Endothelial cell of umbilical vein (primary cell): ENCODE results near the gene RYR3. TPM values are rescaled to one million over a fixed set of nuclear protein-coding genes. Genes with fewer than 3 reads are reported as not detected.

ENCODE experiments used
- BruUV-seq: library from RNA; stranded (reverse); fragments of 400-500 nt; replicated peaks from 2 replicates; lab custom pipeline; 2021; lab: Mats Ljungman, UMichigan
- CTCF ChIA-PET: fragments of 300-600, 350-600 bp; sonication (Branson Sonifier 250); formaldehyde crosslinking; loops from one replicate; lab custom pipeline; 2021; ENCODE audit warnings: antibody characterized with exemption, inconsistent platforms; lab: Charles Lee
- POLR2A ChIA-PET: fragments of 300-600, 350-600 bp; sonication (Branson Sonifier 250); formaldehyde crosslinking; loops from one replicate; lab custom pipeline; 2021; ENCODE audit warnings: antibody characterized with exemption, inconsistent platforms; lab: Charles Lee
- DNase-seq: peaks from one replicate; pipeline ENCODE4 v3.0.0-alpha.2; 2011; ENCODE audit warnings: low read depth, low spot score
- FAIRE-seq: peaks from 2 replicates; lab custom pipeline; 2011; peaks lifted over from hg19 to GRCh38; lab: Jason Lieb, UNC
- H2AFZ ChIP-seq: 2 replicates; pipeline ENCODE4 v1.6.0; 2012; ENCODE audit warnings: low read depth, low read length, control low read depth, inconsistent platforms
- H3K27ac ChIP-seq: 2 replicates; pipeline ENCODE4 v1.5.1; 2011; ENCODE audit warnings: low read depth, mild to moderate bottlenecking, control low read depth, low read length, moderate library complexity; ENCODE audit not compliant: insufficient read depth
- H3K27me3 ChIP-seq, 2 experiments: 2 replicates each; pipeline versions ENCODE4 v1.6.0 to v1.6.1; 2011; ENCODE audit warnings: low read length in 2 of 2, mixed read lengths in 1 of 2; ENCODE audit not compliant: control insufficient read depth in 2 of 2, insufficient read depth in 2 of 2
- H3K36me3 ChIP-seq, 2 experiments: 2 replicates in 1 of 2; 3 replicates in 1 of 2; pipeline ENCODE4 v1.5.1; 2011; ENCODE audit warnings: low read length in 2 of 2, mild to moderate bottlenecking in 1 of 2, moderate library complexity in 1 of 2; ENCODE audit not compliant: control insufficient read depth in 2 of 2, insufficient read depth in 2 of 2; ENCODE audit errors: extremely low read depth in 1 of 2
- H3K4me1 ChIP-seq: 3 replicates; pipeline ENCODE4 v1.5.1; 2011; ENCODE audit warnings: mild to moderate bottlenecking, low read length; ENCODE audit not compliant: control insufficient read depth, insufficient read depth; ENCODE audit errors: extremely low read depth
- H3K4me2 ChIP-seq: 2 replicates; pipeline ENCODE4 v1.6.1; 2011; ENCODE audit warnings: low read length, control low read depth, mixed read lengths; ENCODE audit not compliant: insufficient read depth
- H3K4me3 ChIP-seq, 3 experiments: fragments of 200-600 bp in 1 of 3; sonication (generic), shearing (Covaris generic) in 1 of 3; replicated peaks in 1 of 3; 2 replicates each; pipeline ENCODE4 v1.5.1; 2011 to 2016; ENCODE audit warnings: control low read depth in 3 of 3, low read length in 3 of 3, mild to moderate bottlenecking in 2 of 3, inconsistent platforms in 1 of 3, low read depth in 1 of 3, moderate library complexity in 1 of 3; ENCODE audit not compliant: insufficient read depth in 1 of 3
- H3K79me2 ChIP-seq: 2 replicates; pipeline ENCODE4 v1.6.0; 2012; ENCODE audit warnings: low read length, inconsistent platforms; ENCODE audit not compliant: control insufficient read depth, insufficient read depth
- H3K9ac ChIP-seq: replicated peaks from 2 replicates; pipeline ENCODE3; 2011; ENCODE audit warnings: low read length, control low read depth; ENCODE audit not compliant: insufficient read depth; ENCODE audit errors: extremely low read depth
- H3K9me1 ChIP-seq: replicated peaks from 3 replicates; pipeline ENCODE4 v1.6.0; 2011; ENCODE audit warnings: mild to moderate bottlenecking, low read length; ENCODE audit not compliant: control insufficient read depth, insufficient read depth; ENCODE audit errors: extremely low read depth
- H3K9me3 ChIP-seq: replicated peaks from 2 replicates; pipeline ENCODE4 v1.5.1; 2012; ENCODE audit warnings: low read length, inconsistent platforms; ENCODE audit not compliant: control insufficient read depth, insufficient read depth
- H4K20me1 ChIP-seq: replicated peaks from 2 replicates; pipeline ENCODE3; 2011; ENCODE audit warnings: mild to moderate bottlenecking, low read length; ENCODE audit not compliant: control insufficient read depth, insufficient read depth; ENCODE audit errors: extremely low read depth
- EZH2 ChIP-seq: IDR thresholded peaks from 2 replicates; pipeline ENCODE4 v1.6.1; 2012; ENCODE audit warnings: borderline replicate concordance, low read depth, mild to moderate bottlenecking, moderate library complexity, low read length, inconsistent platforms; ENCODE audit not compliant: severe bottlenecking
- FOS ChIP-seq: IDR thresholded peaks from 2 replicates; pipeline ENCODE4 v1.6.1; 2011; ENCODE audit warnings: mild to moderate bottlenecking, low read length, moderate library complexity, borderline replicate concordance; ENCODE audit not compliant: insufficient read depth
- GATA2 ChIP-seq: IDR thresholded peaks from 2 replicates; pipeline ENCODE4 v1.7.0; 2011; ENCODE audit warnings: low read depth, mild to moderate bottlenecking, moderate library complexity, mixed read lengths, low read length; ENCODE audit not compliant: insufficient read length, insufficient read depth
- JUN ChIP-seq: IDR thresholded peaks from 2 replicates; pipeline ENCODE4 v1.6.1; 2011; ENCODE audit warnings: borderline replicate concordance, low read depth; ENCODE audit not compliant: insufficient read length, insufficient read depth
- POLR2A ChIP-seq: IDR thresholded peaks from 2 replicates; pipeline ENCODE4 v1.6.1; 2012; ENCODE audit warnings: low read depth, mild to moderate bottlenecking, control low read depth, low read length
- POLR2AphosphoS5 ChIP-seq: IDR thresholded peaks from 2 replicates; pipeline ENCODE4 v1.6.1; 2012; ENCODE audit warnings: low read depth, mild to moderate bottlenecking, control low read depth, low read length, moderate library complexity; ENCODE audit not compliant: insufficient read depth
- dilution Hi-C: fragments of 300-500 bp; cut with MboI; formaldehyde crosslinking; loops from one replicate; pipeline ENCODE4 v1.15.0; 2019; ENCODE audit warnings: low sequenced_read_pairs; ENCODE audit not compliant: extremely low pct_ligation_motif_present
- intact Hi-C: fragments of 100-400 bp; cut with micrococcal nuclease; formaldehyde crosslinking; loops from one replicate; pipeline ENCODE4 v1.10.0; 2022
- polyA plus RNA-seq, 4 experiments: library from polyadenylated mRNA; depleted of rRNA in 3 of 4; stranded (reverse) in 3 of 4; unstranded in 1 of 4; fragments of >200 nt; gene quantifications; 2 replicates each; pipeline versions ENCODE4 v1.2.1 to v1.2.3, GENCODE V29; 2011 to 2012; ENCODE audit warnings: missing spikeins in 1 of 4
- total RNA-seq: library from RNA; stranded (reverse); gene quantifications from 2 replicates; pipeline ENCODE4 v1.2.3, GENCODE V29; 2021
- TF ChIP-seq, protein P1 (sequence below): IDR thresholded peaks from 2 replicates; pipeline ENCODE4 v1.6.1; 2011; ENCODE audit not compliant: insufficient read depth, insufficient read length

The RYR3 gene
- total and polyA plus RNA-seq, 2 donors (not counting 3 experiments of a cell fraction or from before 2014, with no cell fraction given) = not detected

DNA sequence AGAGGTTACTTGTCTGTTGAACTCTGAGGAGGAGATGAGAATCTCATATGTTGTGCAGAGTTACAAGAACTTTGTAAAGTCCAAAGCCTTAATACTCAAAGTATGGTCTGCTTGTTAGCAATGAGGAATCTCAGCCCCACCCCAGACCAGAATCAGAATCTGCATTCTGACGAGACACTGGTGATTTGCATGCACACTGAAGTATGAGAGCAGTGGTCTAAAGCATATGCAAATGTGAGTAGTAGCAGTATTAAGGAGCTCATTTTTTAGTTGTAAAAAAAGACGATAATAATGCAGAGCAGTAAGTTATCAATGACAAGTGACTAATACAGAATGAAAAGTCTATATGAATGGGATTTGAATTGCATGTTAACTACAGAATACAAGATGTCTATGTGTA, 327.7 kb downstream of the RYR3 start:
- no peaks in the 10 kb centered on the region for H3K9me3 ChIP-seq
- POLR2A ChIA-PET = no interaction called here
- no peak for TF ChIP-seq FOS
- TF ChIP-seq EZH2 = no peak
- TF ChIP-seq POLR2AphosphoS5 = no peak
- no peak for TF ChIP-seq JUN
- H3K27me3 ChIP-seq = peaks cover 4 to 10% of the 10 kb centered on the region in 2 experiments
- intact Hi-C loops (no loop called here), dilution Hi-C loops (no loop called here)
- no peaks in the 10 kb centered on the region for H3K36me3 ChIP-seq
- H3K4me2 ChIP-seq = no peak overlapping the region
- no peaks in the 10 kb centered on the region for H4K20me1 ChIP-seq
- FAIRE-seq (no peak), DNase-seq (no peak)
- no peak overlapping the region for H2AFZ ChIP-seq
- H3K9ac ChIP-seq = no peak overlapping the region
- no peaks in the 10 kb centered on the region for H3K79me2 ChIP-seq
- no peaks in the 10 kb centered on the region for H3K4me1 ChIP-seq
- H3K27ac ChIP-seq = no peak overlapping the region
- BruUV-seq = no TSS peak
- no peak overlapping the region for H3K4me3 ChIP-seq
- CTCF ChIA-PET = no interaction called here
- H3K9me1 ChIP-seq = no peaks in the 10 kb centered on the region

DNA sequence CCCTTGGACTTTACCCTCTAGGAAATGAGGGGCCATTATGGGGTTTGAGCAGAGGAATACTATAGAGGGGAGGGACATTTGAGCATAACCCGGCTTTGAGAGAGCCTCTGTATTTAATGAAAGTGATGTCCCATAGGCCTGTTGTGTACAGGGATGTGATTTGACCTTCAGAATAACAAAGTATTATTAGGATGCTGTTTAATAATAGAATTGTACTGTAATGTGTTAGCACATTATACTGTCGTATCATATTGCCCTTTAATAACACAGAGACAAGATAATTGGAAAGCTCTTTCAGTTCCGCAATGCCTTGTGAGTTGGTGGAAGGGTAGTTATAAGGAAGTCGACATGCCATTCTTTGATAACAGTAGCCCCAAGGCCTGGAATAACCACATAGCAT, 328.3 kb downstream of the RYR3 start:
- BruUV-seq = no TSS peak
- POLR2A ChIA-PET = no interaction called here
- TF ChIP-seq, protein P1, sequence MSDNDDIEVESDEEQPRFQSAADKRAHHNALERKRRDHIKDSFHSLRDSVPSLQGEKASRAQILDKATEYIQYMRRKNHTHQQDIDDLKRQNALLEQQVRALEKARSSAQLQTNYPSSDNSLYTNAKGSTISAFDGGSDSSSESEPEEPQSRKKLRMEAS = no peak
- TF ChIP-seq JUN = no peak
- no peak for TF ChIP-seq POLR2A
- no peak for TF ChIP-seq GATA2
- TF ChIP-seq POLR2AphosphoS5 = no peak

More for the DNA sequence above, 328.3 kb downstream of the RYR3 start:
- Histone ChIP-seq H3K27me3 (peaks cover 4 to 10% of the 10 kb centered on the region in 2 experiments), H3K36me3 (no peaks in the 10 kb centered on the region), H3K9me3 (no peaks in the 10 kb centered on the region), H3K9ac (no peak overlapping the region), H3K27ac (no peak overlapping the region), H3K4me1 (no peaks in the 10 kb centered on the region), H3K79me2 (no peaks in the 10 kb centered on the region), H3K4me2 (no peak overlapping the region), H4K20me1 (no peaks in the 10 kb centered on the region), H3K9me1 (no peaks in the 10 kb centered on the region), H3K4me3 (no peak overlapping the region), H2AFZ (no peak overlapping the region)
- dilution Hi-C loops = no loop called here
- CTCF ChIA-PET = no interaction called here
- DNase-seq (no peak), FAIRE-seq (no peak)
- intact Hi-C loops = no loop called here
